Panc1 (cell line): Measurements from ENCODE around the gene ALPK3. TPM values are rescaled to one million over a fixed set of nuclear protein-coding genes. Genes with fewer than 3 reads are reported as not detected.

Source experiments
- ATAC-seq: fragments of 200-7000 bp; cut with Tn5 transposase; 2 replicates; pipeline ENCODE4 v1.9.1; 2020; ENCODE audit warnings: mild to moderate bottlenecking, moderate library complexity
- BruUV-seq: library from RNA; stranded (reverse); fragments of 400-500 nt; replicated peaks from 2 replicates; lab custom pipeline; 2021; lab: Mats Ljungman, UMichigan
- CTCF ChIA-PET: fragments of 300-600 bp; sonication (Branson Sonifier 250); formaldehyde crosslinking; loops from one replicate; lab custom pipeline; 2022; ENCODE audit warnings: antibody characterized with exemption; lab: Charles Lee
- POLR2A ChIA-PET: fragments of 300-600 bp; sonication (Branson Sonifier 250); formaldehyde crosslinking; loops from one replicate; lab custom pipeline; 2022; ENCODE audit warnings: antibody characterized with exemption; lab: Charles Lee
- DNase-seq: peaks from one replicate; pipeline ENCODE4 v3.0.0-alpha.2; 2010; ENCODE audit warnings: low read depth, low spot score
- H3K27ac ChIP-seq: 2 replicates; pipeline ENCODE4 v1.5.1; 2011; ENCODE audit warnings: mild to moderate bottlenecking, low read length, inconsistent platforms
- H3K27me3 ChIP-seq: fragments of 200-500 bp; sonication (Bioruptor generic); 2 replicates; pipeline ENCODE4 v1.6.0; 2014; ENCODE audit warnings: low read length, inconsistent platforms; ENCODE audit not compliant: control insufficient read depth, insufficient read depth
- H3K36me3 ChIP-seq: fragments of 200-500 bp; sonication (Bioruptor generic); 2 replicates; pipeline ENCODE4 v1.5.1; 2014; ENCODE audit warnings: inconsistent platforms, mild to moderate bottlenecking, low read length, moderate library complexity; ENCODE audit not compliant: control insufficient read depth, insufficient read depth
- H3K4me1 ChIP-seq: 2 replicates; pipeline ENCODE4 v1.5.1; 2011; ENCODE audit warnings: inconsistent platforms, mild to moderate bottlenecking, low read length, moderate library complexity; ENCODE audit not compliant: control insufficient read depth, insufficient read depth
- H3K4me3 ChIP-seq, 2 experiments: 2 replicates each; pipeline ENCODE4 v1.5.1; 2011 to 2012; ENCODE audit warnings: low read depth in 2 of 2, low read length in 2 of 2, mild to moderate bottlenecking in 2 of 2, inconsistent platforms in 1 of 2, moderate library complexity in 1 of 2
- H3K9me3 ChIP-seq: fragments of 200-500 bp; sonication (Bioruptor generic); 2 replicates; pipeline ENCODE4 v1.5.1; 2014; ENCODE audit warnings: low read depth, mild to moderate bottlenecking, inconsistent platforms, low read length, moderate library complexity; ENCODE audit not compliant: control insufficient read depth, insufficient read depth
- CTCF ChIP-seq: fragments of 450-650 bp; IDR thresholded peaks from 2 replicates; pipeline ENCODE4 v1.5.1; 2017; ENCODE audit warnings: mild to moderate bottlenecking
- POLR2AphosphoS5 ChIP-seq: IDR thresholded peaks from 2 replicates; pipeline ENCODE4 v1.6.1; 2012; ENCODE audit warnings: mild to moderate bottlenecking, low read depth, low read length, moderate library complexity
- REST ChIP-seq, 2 experiments: IDR thresholded peaks; 2 replicates each; pipeline ENCODE4 v1.6.1; 2011 to 2012; ENCODE audit warnings: low read depth in 2 of 2, control low read depth in 1 of 2, low read length in 1 of 2, mild to moderate bottlenecking in 1 of 2, moderate library complexity in 1 of 2; ENCODE audit not compliant: insufficient read depth in 1 of 2
- SIN3A ChIP-seq: IDR thresholded peaks from 2 replicates; pipeline ENCODE4 v1.6.1; 2012; ENCODE audit warnings: low read depth, mild to moderate bottlenecking, low read length, moderate library complexity, borderline replicate concordance; ENCODE audit not compliant: insufficient read depth
- TCF7L2 ChIP-seq: IDR thresholded peaks from 2 replicates; pipeline ENCODE4 v1.6.1; 2011; ENCODE audit warnings: mild to moderate bottlenecking, low read depth, low read length, inconsistent platforms
- in situ Hi-C: cut with HindIII; loops from 2 replicates; pipeline ENCODE4 v1.10.0; 2016; ENCODE audit warnings: low sequenced_read_pairs, low pct_unique_long_range_greater_than_20kb
- intact Hi-C: fragments of 100-400 bp; cut with micrococcal nuclease; formaldehyde crosslinking; loops from one replicate; pipeline ENCODE4 v1.10.0; 2022; ENCODE audit not compliant: unreplicated experiment
- total RNA-seq: library from RNA; stranded (reverse); gene quantifications from one replicate; pipeline ENCODE4 v1.2.1, GENCODE V29; 2021; ENCODE audit not compliant: unreplicated experiment

The ALPK3 gene
- total RNA-seq, 1 experiment from 2014 or later: 1.0 TPM

- intact Hi-C loops (no loop called here), in situ Hi-C loops (no loop called here)
- no peak overlapping the region for H3K4me3 ChIP-seq
- CTCF ChIA-PET: no interaction called here
- BruUV-seq: no TSS peak
- POLR2A ChIA-PET: no interaction called here
- no peak overlapping the region for H3K27ac ChIP-seq
- H3K36me3 ChIP-seq: no peaks in the 10 kb centered on the region
- H3K4me1 ChIP-seq: peaks cover 22% of the 10 kb centered on the region
- no peak for TF ChIP-seq POLR2AphosphoS5
- no peak for TF ChIP-seq REST (IDR thresholded peaks at IDR 0.05; ENCODE audit: insufficient read depth in 1 of 2, low read depth in 2 of 2, low read length in 1 of 2)
- no peak for TF ChIP-seq TCF7L2
- no peak for TF ChIP-seq CTCF
- DNase-seq: no peak
- no peaks in the 10 kb centered on the region for H3K27me3 ChIP-seq
- no peaks in the 10 kb centered on the region for H3K9me3 ChIP-seq
- no peak for ATAC-seq
These were observed 98.4 kb downstream of the ALPK3 start for GRCh38 chr15:84915606-84915958.

GRCh38 chr15:84917452-84917851 is 100.3 kb downstream of the ALPK3 start:
- DNase-seq: no peak
- no peak for ATAC-seq
- ChIA-PET CTCF (no interaction called here), POLR2A (no interaction called here)
- intact Hi-C loops: no loop called here
- no TSS peak for BruUV-seq
- in situ Hi-C loops: no loop called here
- no peaks in the 10 kb centered on the region for H3K9me3 ChIP-seq
- peaks cover 13% of the 10 kb centered on the region for H3K4me1 ChIP-seq
- no peaks in the 10 kb centered on the region for H3K27me3 ChIP-seq
- H3K27ac ChIP-seq: no peak overlapping the region
- H3K36me3 ChIP-seq: no peaks in the 10 kb centered on the region
- H3K4me3 ChIP-seq: no peak overlapping the region
- TF ChIP-seq CTCF: no peak
- TF ChIP-seq SIN3A: no peak
- no peak for TF ChIP-seq POLR2AphosphoS5
- no peak for TF ChIP-seq REST (IDR thresholded peaks at IDR 0.05; ENCODE audit: insufficient read depth in 1 of 2, low read depth in 2 of 2, low read length in 1 of 2)
- no peak for TF ChIP-seq TCF7L2
